HepG2 (cell line): ENCODE data around the gene SEC61B. TPM values are rescaled to one million over a fixed set of nuclear protein-coding genes. Genes with fewer than 3 reads are reported as not detected.

ENCODE experiments used
- ATAC-seq: fragments of 200-7000 bp; cut with Tn5 transposase; 3 replicates; pipeline ENCODE4 v1.9.1; 2020; ENCODE audit warnings: mild to moderate bottlenecking, moderate library complexity
- BruUV-seq: library from RNA; stranded (reverse); fragments of 400-500 nt; replicated peaks from 2 replicates; lab custom pipeline; 2021; lab: Mats Ljungman, UMichigan
- CTCF ChIA-PET: fragments of 300-600 bp; formaldehyde crosslinking; extraction: SDS; loops from one replicate; lab custom pipeline; 2021; ENCODE audit warnings: low total read pairs, inconsistent platforms, low intra/inter-chr PET ratio; lab: Yijun Ruan, JAX
- POLR2A ChIA-PET: fragments of 350-600 bp; sonication (Branson Sonifier 250); formaldehyde crosslinking; loops from one replicate; lab custom pipeline; 2020; ENCODE audit warnings: antibody characterized with exemption, inconsistent platforms; lab: Yijun Ruan, JAX
- DNase-seq: peaks from one replicate; pipeline ENCODE4 v3.0.0-alpha.2; 2015; ENCODE audit warnings: low spot score
- FAIRE-seq: peaks from 3 replicates; lab custom pipeline; 2011; peaks lifted over from hg19 to GRCh38; lab: Jason Lieb, UNC
- H2AFZ ChIP-seq: one replicate; pipeline ENCODE4 v1.6.1; 2011; ENCODE audit warnings: low read length, inconsistent platforms
- H3K27ac ChIP-seq: fragments of 300-600 bp; 3 replicates; pipeline ENCODE4 v1.8.0; 2011; ENCODE audit warnings: mixed run types, mild to moderate bottlenecking, mixed read lengths, low read length, inconsistent platforms; ENCODE audit not compliant: insufficient read depth; ENCODE audit errors: extremely low read length
- H3K27me3 ChIP-seq, 2 experiments: fragments of 200-600 bp in 1 of 2; 2 replicates in 1 of 2; 3 replicates in 1 of 2; pipeline versions ENCODE4 v1.6.0 to v1.8.0; 2011; ENCODE audit warnings: low read length in 2 of 2, mild to moderate bottlenecking in 2 of 2, moderate library complexity in 2 of 2, inconsistent platforms in 1 of 2; ENCODE audit not compliant: insufficient read depth in 2 of 2, control insufficient read depth in 1 of 2
- H3K36me3 ChIP-seq, 2 experiments: fragments of 200-600 bp in 1 of 2; replicated peaks in 1 of 2; 2 replicates in 1 of 2; 3 replicates in 1 of 2; pipeline versions ENCODE4 v1.5.1 to v1.8.0; 2011; ENCODE audit warnings: low read length in 2 of 2, inconsistent platforms in 1 of 2; ENCODE audit not compliant: insufficient read depth in 2 of 2, control insufficient read depth in 1 of 2
- H3K4me1 ChIP-seq: 2 replicates; pipeline ENCODE4 v1.5.1; 2012; ENCODE audit warnings: low read length, inconsistent platforms; ENCODE audit not compliant: insufficient read depth
- H3K4me2 ChIP-seq: 2 replicates; pipeline ENCODE4 v1.6.0; 2011; ENCODE audit warnings: low read depth, low read length, inconsistent platforms
- H3K4me3 ChIP-seq, 3 experiments: fragments of 200-600 bp in 1 of 3; sonication (generic), shearing (Covaris generic) in 1 of 3; replicated peaks in 1 of 3; 2 replicates each; pipeline ENCODE4 v1.5.1; 2011 to 2016; ENCODE audit warnings: low read length in 3 of 3, inconsistent platforms in 2 of 3, low read depth in 2 of 3, mild to moderate bottlenecking in 2 of 3, control low read depth in 1 of 3, mixed read lengths in 1 of 3; ENCODE audit not compliant: insufficient read depth in 1 of 3
- H3K79me2 ChIP-seq: one replicate; pipeline ENCODE4 v1.6.1; 2011; ENCODE audit warnings: low read length, inconsistent platforms; ENCODE audit not compliant: insufficient read depth
- H3K9ac ChIP-seq: 2 replicates; pipeline ENCODE4 v1.6.0; 2011; ENCODE audit warnings: mild to moderate bottlenecking, low read depth, low read length, inconsistent platforms; ENCODE audit not compliant: insufficient read depth
- H3K9me3 ChIP-seq: 2 replicates; pipeline ENCODE4 v1.5.1; 2012; ENCODE audit warnings: mild to moderate bottlenecking, low read length
- H4K20me1 ChIP-seq: 2 replicates; pipeline ENCODE4 v1.6.0; 2011; ENCODE audit warnings: inconsistent platforms, mild to moderate bottlenecking, low read length, moderate library complexity; ENCODE audit not compliant: insufficient read depth
- NFE2 ChIP-seq: sonication (generic); formaldehyde crosslinking; IDR thresholded peaks from 2 replicates; pipeline ENCODE4 v1.4.0; 2020; ENCODE audit warnings: missing genetic modification reagents
- PHF20 ChIP-seq: sonication (generic); formaldehyde crosslinking; IDR thresholded peaks from 2 replicates; pipeline ENCODE4 v1.5.0; 2020; ENCODE audit warnings: mild to moderate bottlenecking, missing genetic modification reagents
- SMAD3 ChIP-seq: sonication (generic); formaldehyde crosslinking; IDR thresholded peaks from 2 replicates; pipeline ENCODE4 v1.4.0; 2020; ENCODE audit warnings: missing genetic modification reagents
- TARDBP ChIP-seq: sonication (generic); formaldehyde crosslinking; IDR thresholded peaks from 2 replicates; pipeline ENCODE4 v1.8.0; 2022; ENCODE audit warnings: mild to moderate bottlenecking, missing genetic modification reagents
- TBX2 ChIP-seq: sonication (generic); formaldehyde crosslinking; IDR thresholded peaks from 2 replicates; pipeline ENCODE4 v1.5.0; 2020; ENCODE audit warnings: missing genetic modification reagents, mild to moderate bottlenecking, borderline replicate concordance
- TP53 ChIP-seq: sonication (generic); formaldehyde crosslinking; conservative IDR thresholded peaks from 2 replicates; pipeline ENCODE4 v1.4.0; 2020; ENCODE audit warnings: missing genetic modification reagents
- ZEB1 ChIP-seq: IDR thresholded peaks from 2 replicates; pipeline ENCODE4 v1.6.1; 2012; ENCODE audit warnings: mild to moderate bottlenecking, low read depth, inconsistent platforms; ENCODE audit not compliant: insufficient replicate concordance
- ZFP36 ChIP-seq: fragments of 150-350 bp; IDR thresholded peaks from 2 replicates; pipeline ENCODE4 v1.6.1; 2018; ENCODE audit warnings: borderline replicate concordance, low read length, low read depth; ENCODE audit not compliant: partially characterized antibody
- ZFP41 ChIP-seq: sonication (generic); formaldehyde crosslinking; IDR thresholded peaks from 2 replicates; pipeline ENCODE4 v1.4.0; 2020; ENCODE audit warnings: mild to moderate bottlenecking, missing genetic modification reagents, borderline replicate concordance
- ZNF138 ChIP-seq: sonication (generic); formaldehyde crosslinking; IDR thresholded peaks from 2 replicates; pipeline ENCODE4 v1.5.0; 2020; ENCODE audit warnings: mild to moderate bottlenecking, low read depth, missing genetic modification reagents
- ZNF282 ChIP-seq: fragments of 450-650 bp; IDR thresholded peaks from 2 replicates; pipeline ENCODE4 v1.6.1; 2018; ENCODE audit not compliant: partially characterized antibody
- ZNF34 ChIP-seq: sonication (generic); formaldehyde crosslinking; IDR thresholded peaks from 2 replicates; pipeline ENCODE4 v1.4.0; 2020; ENCODE audit warnings: mild to moderate bottlenecking, missing genetic modification reagents, borderline replicate concordance
- ZNF577 ChIP-seq: sonication (generic); formaldehyde crosslinking; IDR thresholded peaks from 2 replicates; pipeline ENCODE4 v1.4.0; 2020; ENCODE audit warnings: mild to moderate bottlenecking, low read depth, missing genetic modification reagents, borderline replicate concordance
- ZNF781 ChIP-seq: sonication (generic); formaldehyde crosslinking; IDR thresholded peaks from 2 replicates; pipeline ENCODE4 v1.5.1; 2020; ENCODE audit warnings: borderline replicate concordance, mild to moderate bottlenecking, missing genetic modification reagents; ENCODE audit errors: not compliant biosample characterization
- WGBS: methylation state at CpG from one replicate; pipeline ENCODE4 v1.1.6; 2017; ENCODE audit warnings: low lambda C conversion rate; 5-methylcytosine and 5-hydroxymethylcytosine counted together
- in situ Hi-C: cut with HindIII; loops from 2 replicates; pipeline ENCODE4 v1.10.0; 2017; ENCODE audit warnings: low pct_unique_long_range_greater_than_20kb; ENCODE audit not compliant: extremely low pct_ligation_motif_present
- intact Hi-C: fragments of 100-400 bp; cut with micrococcal nuclease; formaldehyde crosslinking; loops from one replicate; pipeline ENCODE4 v1.10.0; 2022; ENCODE audit not compliant: unreplicated experiment
- polyA plus RNA-seq, 8 experiments: library from polyadenylated mRNA; depleted of rRNA in 3 of 8; stranded (reverse) in 7 of 8; unstranded in 1 of 8; fragments of >200 nt; fragmentation: Illumina TruSeq in 4 of 8; extraction: Trizol in 4 of 8; gene quantifications; 2 replicates each; pipeline versions ENCODE4 v1.2.1 to v1.2.3, GENCODE V29; 2011 to 2016; ENCODE audit warnings: low read depth in 4 of 8, missing spikeins in 1 of 8, mixed read lengths in 1 of 8; ENCODE audit not compliant: insufficient read depth in 1 of 8
- total RNA-seq, 5 experiments: library from RNA; depleted of rRNA; stranded (reverse); fragments of >200 nt; fragmentation: Illumina TruSeq; extraction: Trizol; gene quantifications; 2 replicates each; pipeline ENCODE4 v1.2.3, GENCODE V29; 2016; ENCODE audit warnings: low read depth in 1 of 5
- TF ChIP-seq, protein P1 (sequence below): IDR thresholded peaks from 2 replicates; pipeline ENCODE4 v1.6.1; 2016; ENCODE audit warnings: low read depth, borderline replicate concordance
- TF ChIP-seq, protein P2 (sequence below): sonication (generic); formaldehyde crosslinking; IDR thresholded peaks from 2 replicates; pipeline ENCODE4 v1.5.0; 2020; ENCODE audit warnings: mild to moderate bottlenecking, low read depth, missing genetic modification reagents, borderline replicate concordance

Gene SEC61B
- total and polyA plus RNA-seq, 2 of the 13 experiments (the other 11 are each of a cell fraction or from before 2014, with no cell fraction given): 191 to 368 TPM

DNA sequence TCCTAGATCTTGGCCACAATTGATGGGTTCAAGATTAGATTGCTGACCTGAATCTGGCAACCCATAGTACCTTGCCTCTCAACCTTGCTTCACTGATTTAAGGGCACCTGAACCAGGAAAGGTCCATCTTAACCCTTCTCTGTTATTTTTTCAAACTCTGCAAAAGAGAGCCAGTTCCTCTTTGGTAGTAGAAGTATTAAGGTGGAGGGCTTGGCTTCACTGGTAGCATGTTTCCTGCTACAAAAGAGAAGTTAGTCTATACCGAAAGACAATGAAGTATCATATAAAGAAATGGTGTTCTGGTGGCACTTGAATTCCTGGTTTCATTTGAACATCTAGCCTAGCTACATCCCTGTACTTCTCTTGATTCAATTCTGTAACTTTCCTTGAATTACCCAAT, 8.9 kb upstream of the SEC61B start:
- FAIRE-seq (no peak), DNase-seq (no peak), ATAC-seq (no peak)
- Histone ChIP-seq H4K20me1 (no peaks in the 10 kb centered on the region; the same call in 1 of the 2 replicates), H3K4me1 (peaks cover 2% of the 10 kb centered on the region; the same call in 1 of the 2 replicates), H3K79me2 (peaks cover 4% of the 10 kb centered on the region), H3K36me3 (peaks cover 0 to 8% of the 10 kb centered on the region in 2 experiments; a peak in 4 of 5 replicates), H3K27me3 (no peaks in the 10 kb centered on the region), H3K9ac (no peak overlapping the region), H3K4me2 (no peak overlapping the region), H3K4me3 (no peak overlapping the region), H3K27ac (no peak overlapping the region), H3K9me3 (no peaks in the 10 kb centered on the region), H2AFZ (no peak overlapping the region)
- 100% methylated on average over 1 of the region's 1 CpG for WGBS
- intact Hi-C loops (no loop called here), in situ Hi-C loops (no loop called here)
- no TSS peak for BruUV-seq
- ChIA-PET CTCF (no interaction called here), POLR2A (interaction anchor here (2.3 kb wide), 1 partner anchor 9 kb away, joined by 7 read pairs; the partner anchor contains the start of genes ALG2 and SEC61B)
- TF ChIP-seq ZNF577 (no peak), ZNF781 (no peak), PHF20 (CRISPR knock-in tag) (no peak), ZFP41 (CRISPR knock-in tag) (no peak), TARDBP (CRISPR knock-in tag) (no peak), ZFP36 (no peak), NFE2 (CRISPR knock-in tag) (no peak), ZEB1 (no peak), ZNF138 (CRISPR knock-in tag) (no peak), ZNF34 (CRISPR knock-in tag) (no peak), SMAD3 (CRISPR knock-in tag) (no peak), ZNF282 (no peak), TBX2 (CRISPR knock-in tag) (no peak), TP53 (CRISPR knock-in tag) (no peak)
- TF ChIP-seq, protein P1, sequence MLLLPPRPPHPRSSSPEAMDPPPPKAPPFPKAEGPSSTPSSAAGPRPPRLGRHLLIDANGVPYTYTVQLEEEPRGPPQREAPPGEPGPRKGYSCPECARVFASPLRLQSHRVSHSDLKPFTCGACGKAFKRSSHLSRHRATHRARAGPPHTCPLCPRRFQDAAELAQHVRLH (CRISPR knock-in tag): no peak
- TF ChIP-seq, protein P2, sequence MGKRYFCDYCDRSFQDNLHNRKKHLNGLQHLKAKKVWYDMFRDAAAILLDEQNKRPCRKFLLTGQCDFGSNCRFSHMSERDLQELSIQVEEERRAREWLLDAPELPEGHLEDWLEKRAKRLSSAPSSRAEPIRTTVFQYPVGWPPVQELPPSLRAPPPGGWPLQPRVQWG (CRISPR knock-in tag): no peak
